OCI-LY1 (cell line): ENCODE data around the gene CACNB2.

Experiments used
- EZH2 ChIP-seq: fragments of 200-600 bp; sonication (generic), shearing (Covaris generic); IDR thresholded peaks from 2 replicates; pipeline ENCODE4 v1.8.0; 2017; ENCODE audit warnings: borderline replicate concordance, mixed run types, mild to moderate bottlenecking, antibody characterized with exemption, low read length, moderate library complexity, mixed read lengths
- TF ChIP-seq, protein P1 (sequence below): fragments of 200-600 bp; sonication (generic), shearing (Covaris generic); IDR thresholded peaks from 2 replicates; pipeline ENCODE4 v1.5.1; 2017; ENCODE audit warnings: mild to moderate bottlenecking, antibody characterized with exemption, low read length, moderate library complexity, mixed read lengths

DNA sequence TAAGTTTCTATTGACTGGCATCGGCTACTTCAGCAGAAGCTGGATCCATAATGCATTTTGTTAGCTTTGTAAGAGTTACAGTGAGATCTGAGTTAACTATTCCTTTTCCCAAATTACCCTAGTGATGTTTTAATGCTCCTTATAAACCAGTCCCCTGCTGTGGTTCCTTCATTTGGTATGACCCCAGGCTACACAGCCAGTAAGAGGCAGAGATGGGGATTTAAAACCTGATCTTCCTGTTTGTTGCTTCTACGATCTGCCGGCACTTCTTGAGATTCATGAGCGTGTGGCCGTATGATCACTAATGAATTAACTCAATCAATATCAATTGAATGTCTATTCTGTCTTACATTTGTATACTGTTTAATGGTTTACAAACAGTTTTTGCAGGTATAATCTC lies 86.1 kb downstream of the CACNB2 start:
- TF ChIP-seq, protein P1, sequence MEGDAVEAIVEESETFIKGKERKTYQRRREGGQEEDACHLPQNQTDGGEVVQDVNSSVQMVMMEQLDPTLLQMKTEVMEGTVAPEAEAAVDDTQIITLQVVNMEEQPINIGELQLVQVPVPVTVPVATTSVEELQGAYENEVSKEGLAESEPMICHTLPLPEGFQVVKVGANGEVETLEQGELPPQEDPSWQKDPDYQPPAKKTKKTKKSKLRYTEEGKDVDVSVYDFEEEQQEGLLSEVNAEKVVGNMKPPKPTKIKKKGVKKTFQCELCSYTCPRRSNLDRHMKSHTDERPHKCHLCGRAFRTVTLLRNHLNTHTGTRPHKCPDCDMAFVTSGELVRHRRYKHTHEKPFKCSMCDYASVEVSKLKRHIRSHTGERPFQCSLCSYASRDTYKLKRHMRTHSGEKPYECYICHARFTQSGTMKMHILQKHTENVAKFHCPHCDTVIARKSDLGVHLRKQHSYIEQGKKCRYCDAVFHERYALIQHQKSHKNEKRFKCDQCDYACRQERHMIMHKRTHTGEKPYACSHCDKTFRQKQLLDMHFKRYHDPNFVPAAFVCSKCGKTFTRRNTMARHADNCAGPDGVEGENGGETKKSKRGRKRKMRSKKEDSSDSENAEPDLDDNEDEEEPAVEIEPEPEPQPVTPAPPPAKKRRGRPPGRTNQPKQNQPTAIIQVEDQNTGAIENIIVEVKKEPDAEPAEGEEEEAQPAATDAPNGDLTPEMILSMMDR = no peak
- no peak for TF ChIP-seq EZH2
